ENCODE data around the gene FBLN1.

DNA sequence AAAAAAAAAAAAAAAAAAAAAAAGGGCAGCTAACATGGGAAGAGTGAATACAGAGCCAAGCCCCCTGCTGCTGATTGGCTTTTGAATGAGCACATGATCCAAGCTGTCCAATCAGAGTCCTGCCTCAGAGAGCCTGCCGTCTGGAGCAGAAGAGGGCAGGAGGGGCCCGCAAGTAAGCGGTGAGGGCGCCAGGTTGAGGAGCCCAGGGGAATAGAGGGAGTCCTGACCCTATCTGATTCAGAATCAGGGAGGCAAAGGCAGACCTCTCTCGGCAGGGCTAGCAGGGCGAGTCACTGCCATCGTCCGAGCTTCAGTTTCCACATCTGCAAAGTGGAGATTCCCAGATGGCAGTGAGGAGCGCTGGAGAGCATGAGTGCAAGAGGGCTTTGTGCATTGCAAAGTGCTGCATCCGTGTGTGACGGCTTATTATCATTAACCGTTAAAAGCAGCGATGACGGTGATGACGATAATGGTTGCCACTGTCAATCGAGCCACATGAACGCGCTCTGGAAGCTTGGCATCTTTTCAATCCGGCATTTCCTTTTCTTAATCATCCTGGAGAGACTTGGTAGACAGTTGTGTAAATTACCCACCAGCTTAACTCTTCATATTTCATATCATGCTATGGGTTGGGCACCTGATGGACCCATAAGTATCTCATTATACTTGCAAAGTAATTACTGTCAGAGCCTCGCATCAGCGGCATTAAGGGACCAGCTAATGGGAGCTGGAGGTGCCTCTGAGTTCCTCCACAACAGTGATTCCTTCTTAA lies 100.3 kb downstream of the FBLN1 start:
- TF ChIP-seq RAD21 (IDR thresholded peaks at IDR 0.05 in 1 of 2, conservative IDR thresholded peaks at IDR 0.05 in 1 of 2; ENCODE audit: low read depth in 2 of 2, low read length in 2 of 2): no peak
- TF ChIP-seq, protein P1, sequence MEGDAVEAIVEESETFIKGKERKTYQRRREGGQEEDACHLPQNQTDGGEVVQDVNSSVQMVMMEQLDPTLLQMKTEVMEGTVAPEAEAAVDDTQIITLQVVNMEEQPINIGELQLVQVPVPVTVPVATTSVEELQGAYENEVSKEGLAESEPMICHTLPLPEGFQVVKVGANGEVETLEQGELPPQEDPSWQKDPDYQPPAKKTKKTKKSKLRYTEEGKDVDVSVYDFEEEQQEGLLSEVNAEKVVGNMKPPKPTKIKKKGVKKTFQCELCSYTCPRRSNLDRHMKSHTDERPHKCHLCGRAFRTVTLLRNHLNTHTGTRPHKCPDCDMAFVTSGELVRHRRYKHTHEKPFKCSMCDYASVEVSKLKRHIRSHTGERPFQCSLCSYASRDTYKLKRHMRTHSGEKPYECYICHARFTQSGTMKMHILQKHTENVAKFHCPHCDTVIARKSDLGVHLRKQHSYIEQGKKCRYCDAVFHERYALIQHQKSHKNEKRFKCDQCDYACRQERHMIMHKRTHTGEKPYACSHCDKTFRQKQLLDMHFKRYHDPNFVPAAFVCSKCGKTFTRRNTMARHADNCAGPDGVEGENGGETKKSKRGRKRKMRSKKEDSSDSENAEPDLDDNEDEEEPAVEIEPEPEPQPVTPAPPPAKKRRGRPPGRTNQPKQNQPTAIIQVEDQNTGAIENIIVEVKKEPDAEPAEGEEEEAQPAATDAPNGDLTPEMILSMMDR (IDR thresholded peaks at IDR 0.05; ENCODE audit: control extremely low read depth in 1 of 3, insufficient read depth in 1 of 3, low read depth in 1 of 3, low read length in 3 of 3): no peak
- TF ChIP-seq, protein P2, sequence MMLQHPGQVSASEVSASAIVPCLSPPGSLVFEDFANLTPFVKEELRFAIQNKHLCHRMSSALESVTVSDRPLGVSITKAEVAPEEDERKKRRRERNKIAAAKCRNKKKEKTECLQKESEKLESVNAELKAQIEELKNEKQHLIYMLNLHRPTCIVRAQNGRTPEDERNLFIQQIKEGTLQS (IDR thresholded peaks at IDR 0.05; ENCODE audit: insufficient read depth, low read depth, low read length): no peak
- no peak for TF ChIP-seq SIRT6 (IDR thresholded peaks at IDR 0.05; ENCODE audit: low read length)
- no peak for TF ChIP-seq POLR2A (IDR thresholded peaks at IDR 0.05; ENCODE audit: control extremely low read depth in 1 of 2, low read depth in 2 of 2, low read length in 2 of 2)
- no peak for TF ChIP-seq JUND (IDR thresholded peaks at IDR 0.05; ENCODE audit: low read length)
- TF ChIP-seq HDAC2 (IDR thresholded peaks at IDR 0.05; ENCODE audit: borderline replicate concordance in 1 of 2, low read depth in 2 of 2, low read length in 2 of 2): no peak
- no peak for TF ChIP-seq EP300 (IDR thresholded peaks at IDR 0.05; ENCODE audit: borderline replicate concordance in 1 of 2, low read depth in 2 of 2, low read length in 2 of 2)
- TF ChIP-seq GTF2F1 (IDR thresholded peaks at IDR 0.05; ENCODE audit: borderline replicate concordance, low read depth, low read length): no peak
- no peak for TF ChIP-seq BRCA1 (IDR thresholded peaks at IDR 0.05; ENCODE audit: low read depth, low read length)
- TF ChIP-seq SIN3A (conservative IDR thresholded peaks at IDR 0.05 in 1 of 2, IDR thresholded peaks at IDR 0.05 in 1 of 2; ENCODE audit: low read depth in 1 of 2, low read length in 2 of 2): no peak
- TF ChIP-seq POLR2AphosphoS5 (IDR thresholded peaks at IDR 0.05; ENCODE audit: low read depth, low read length): no peak

Measured in H1 (cell line).